HepG2 (cell line): ENCODE measurements around the gene PTGES3. TPM values are rescaled to one million over a fixed set of nuclear protein-coding genes. Genes with fewer than 3 reads are reported as not detected.

Source experiments
- CAMTA2 ChIP-seq: sonication (generic); formaldehyde crosslinking; IDR thresholded peaks from 2 replicates; pipeline ENCODE4 v1.4.0; 2020; ENCODE audit warnings: mild to moderate bottlenecking, missing genetic modification reagents, borderline replicate concordance
- CBFB ChIP-seq: sonication (generic); formaldehyde crosslinking; IDR thresholded peaks from 2 replicates; pipeline ENCODE4 v1.4.0; 2020; ENCODE audit warnings: missing genetic modification reagents
- FOSL2 ChIP-seq: sonication (generic); formaldehyde crosslinking; IDR thresholded peaks from 2 replicates; pipeline ENCODE4 v1.4.0; 2020; ENCODE audit warnings: missing genetic modification reagents
- FOXO4 ChIP-seq: sonication (generic); formaldehyde crosslinking; conservative IDR thresholded peaks from 2 replicates; pipeline ENCODE4 v1.8.1; 2023; ENCODE audit warnings: missing genetic modification reagents
- HDAC2 ChIP-seq: sonication (generic); formaldehyde crosslinking; IDR thresholded peaks from 2 replicates; pipeline ENCODE4 v1.4.0; 2020; ENCODE audit warnings: missing genetic modification reagents
- HNRNPH1 ChIP-seq: fragments of 200-400 bp; formaldehyde crosslinking; optimal IDR thresholded peaks from 2 replicates; pipeline ENCODE3; 2017; ENCODE audit warnings: mild to moderate bottlenecking, low read depth, low read length
- HOXA7 ChIP-seq: sonication (generic); formaldehyde crosslinking; IDR thresholded peaks from 2 replicates; pipeline ENCODE4 v1.8.1; 2022; ENCODE audit warnings: mild to moderate bottlenecking, missing genetic modification reagents, moderate library complexity
- POLR2G ChIP-seq: fragments of 200-400 bp; formaldehyde crosslinking; IDR thresholded peaks from 2 replicates; pipeline ENCODE4 v1.6.1; 2018; ENCODE audit warnings: mild to moderate bottlenecking, low read depth, low read length, moderate library complexity
- RBFOX2 ChIP-seq: fragments of 200-400 bp; formaldehyde crosslinking; IDR thresholded peaks from 2 replicates; pipeline ENCODE4 v1.6.1; 2017; ENCODE audit warnings: low read depth, mild to moderate bottlenecking, low read length
- SMYD3 ChIP-seq: sonication (generic); formaldehyde crosslinking; IDR thresholded peaks from 2 replicates; pipeline ENCODE4 v1.8.1; 2023; ENCODE audit warnings: mild to moderate bottlenecking, missing genetic modification reagents
- TGIF2 ChIP-seq: IDR thresholded peaks from 2 replicates; pipeline ENCODE4 v1.6.1; 2016; ENCODE audit warnings: control low read depth, missing compliant biosample characterization
- YEATS4 ChIP-seq: sonication (generic); formaldehyde crosslinking; IDR thresholded peaks from 2 replicates; pipeline ENCODE4 v1.4.0; 2020; ENCODE audit warnings: missing genetic modification reagents, borderline replicate concordance
- ZFX ChIP-seq: sonication (generic); formaldehyde crosslinking; IDR thresholded peaks from 2 replicates; pipeline ENCODE4 v1.4.0; 2020; ENCODE audit warnings: mild to moderate bottlenecking, low read depth, missing genetic modification reagents, moderate library complexity
- ZNF335 ChIP-seq: sonication (generic); formaldehyde crosslinking; IDR thresholded peaks from 2 replicates; pipeline ENCODE4 v1.4.0; 2020; ENCODE audit warnings: missing genetic modification reagents
- ZNF350 ChIP-seq: sonication (generic); formaldehyde crosslinking; IDR thresholded peaks from 2 replicates; pipeline ENCODE4 v1.4.0; 2020; ENCODE audit warnings: mild to moderate bottlenecking, low read depth, missing genetic modification reagents, borderline replicate concordance
- ZNF792 ChIP-seq: IDR thresholded peaks from 2 replicates; pipeline ENCODE4 v1.6.1; 2016
- polyA plus RNA-seq, 8 experiments: library from polyadenylated mRNA; depleted of rRNA in 3 of 8; stranded (reverse) in 7 of 8; unstranded in 1 of 8; fragments of >200 nt; fragmentation: Illumina TruSeq in 4 of 8; extraction: Trizol in 4 of 8; gene quantifications; 2 replicates each; pipeline versions ENCODE4 v1.2.1 to v1.2.3, GENCODE V29; 2011 to 2016; ENCODE audit warnings: low read depth in 4 of 8, missing spikeins in 1 of 8, mixed read lengths in 1 of 8; ENCODE audit not compliant: insufficient read depth in 1 of 8
- total RNA-seq, 5 experiments: library from RNA; depleted of rRNA; stranded (reverse); fragments of >200 nt; fragmentation: Illumina TruSeq; extraction: Trizol; gene quantifications; 2 replicates each; pipeline ENCODE4 v1.2.3, GENCODE V29; 2016; ENCODE audit warnings: low read depth in 1 of 5
- TF ChIP-seq, protein P1 (sequence below): sonication (generic); formaldehyde crosslinking; conservative IDR thresholded peaks from 2 replicates; pipeline ENCODE4 v1.4.0; 2020; ENCODE audit warnings: missing genetic modification reagents

PTGES3 gene
- total and polyA plus RNA-seq, 2 of the 13 experiments (the other 11 are each of a cell fraction or from before 2014, with no cell fraction given): 54.4 to 159 TPM

DNA sequence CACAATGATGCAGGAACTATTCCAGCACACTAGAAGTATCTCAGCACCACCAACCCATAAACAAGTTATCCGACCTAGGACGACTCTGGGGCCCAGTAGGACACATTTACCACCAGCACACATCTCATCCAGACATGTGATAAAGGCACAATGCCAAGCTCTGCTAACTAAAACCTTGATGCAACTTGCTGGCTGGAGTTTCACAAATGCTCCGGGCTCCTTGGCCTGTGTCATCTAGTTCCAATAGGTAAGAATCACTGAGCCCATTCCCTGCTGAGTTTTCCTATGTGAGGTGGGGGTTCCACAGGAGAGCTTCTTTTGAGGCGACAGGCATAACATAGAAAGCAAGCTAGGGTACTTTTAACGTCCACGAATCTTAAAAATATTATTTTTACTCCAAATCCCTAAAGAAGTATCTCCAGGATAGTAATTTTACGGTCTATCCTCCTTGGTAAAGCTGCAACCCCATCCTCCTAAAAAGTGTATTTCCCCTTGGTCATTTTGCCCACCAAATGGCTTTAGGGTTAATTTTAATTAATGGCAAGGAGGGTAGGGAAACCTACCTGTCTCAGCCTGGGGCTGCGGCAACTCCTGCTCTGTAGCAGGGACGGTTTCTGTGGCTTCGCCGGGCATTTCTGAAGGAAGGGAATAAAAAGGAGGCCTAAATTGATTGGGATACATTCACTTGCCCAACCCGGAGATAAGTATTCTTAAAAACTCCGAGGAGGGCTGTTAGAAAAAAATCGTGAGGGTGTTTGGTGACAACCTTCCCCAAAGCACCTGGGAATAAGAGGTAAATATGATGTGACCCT lies 36.0 kb upstream of the PTGES3 start (continued):
- TF ChIP-seq, protein P1, sequence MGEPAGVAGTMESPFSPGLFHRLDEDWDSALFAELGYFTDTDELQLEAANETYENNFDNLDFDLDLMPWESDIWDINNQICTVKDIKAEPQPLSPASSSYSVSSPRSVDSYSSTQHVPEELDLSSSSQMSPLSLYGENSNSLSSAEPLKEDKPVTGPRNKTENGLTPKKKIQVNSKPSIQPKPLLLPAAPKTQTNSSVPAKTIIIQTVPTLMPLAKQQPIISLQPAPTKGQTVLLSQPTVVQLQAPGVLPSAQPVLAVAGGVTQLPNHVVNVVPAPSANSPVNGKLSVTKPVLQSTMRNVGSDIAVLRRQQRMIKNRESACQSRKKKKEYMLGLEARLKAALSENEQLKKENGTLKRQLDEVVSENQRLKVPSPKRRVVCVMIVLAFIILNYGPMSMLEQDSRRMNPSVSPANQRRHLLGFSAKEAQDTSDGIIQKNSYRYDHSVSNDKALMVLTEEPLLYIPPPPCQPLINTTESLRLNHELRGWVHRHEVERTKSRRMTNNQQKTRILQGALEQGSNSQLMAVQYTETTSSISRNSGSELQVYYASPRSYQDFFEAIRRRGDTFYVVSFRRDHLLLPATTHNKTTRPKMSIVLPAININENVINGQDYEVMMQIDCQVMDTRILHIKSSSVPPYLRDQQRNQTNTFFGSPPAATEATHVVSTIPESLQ (CRISPR knock-in tag): no peak
- TF ChIP-seq HOXA7 (CRISPR knock-in tag) (no peak), ZNF350 (no peak), CAMTA2 (CRISPR knock-in tag) (no peak), ZNF792 (CRISPR knock-in tag) (no peak), SMYD3 (CRISPR knock-in tag) (no peak), FOSL2 (CRISPR knock-in tag) (no peak), HDAC2 (CRISPR knock-in tag) (no peak), HNRNPH1 (no peak), FOXO4 (CRISPR knock-in tag) (no peak), POLR2G (peak; percentile 25; the same call in 1 of the 2 replicates), YEATS4 (CRISPR knock-in tag) (no peak), ZNF335 (CRISPR knock-in tag) (no peak), TGIF2 (CRISPR knock-in tag) (peak; percentile 37; the same call in 1 of the 2 replicates), ZFX (CRISPR knock-in tag) (no peak), CBFB (CRISPR knock-in tag) (no peak), RBFOX2 (no peak)
- TF ChIP-seq, all 625 proteins: peak for 5
